Activated T-cell treated with anti-CD3 and anti-CD28 coated beads for 24 hours (primary cell): ENCODE data around the gene SOCS4.
"Not testable (repeated sequence)": the region's sequence is repeated elsewhere in the genome, so short reads cannot be mapped to it uniquely, and the experiment has no call there.

ENCODE experiments used
- DNase-seq: peaks from one replicate; pipeline ENCODE4 v3.0.0-alpha.2; 2020; ENCODE audit warnings: low read depth

Gene SOCS4

GRCh38 chr14:55026793-55027561 lies at the start of gene SOCS4, which contains the start of gene WDHD1:
TSS of gene SOCS4 (plus strand) at chr14:55027236. CDS start at chr14:55043042, 15,806 bp downstream.
TSS of gene WDHD1 (minus strand) at chr14:55027099. CDS start at chr14:55026787, 312 bp downstream.
- DNase-seq: peak; percentile 98

DNA sequence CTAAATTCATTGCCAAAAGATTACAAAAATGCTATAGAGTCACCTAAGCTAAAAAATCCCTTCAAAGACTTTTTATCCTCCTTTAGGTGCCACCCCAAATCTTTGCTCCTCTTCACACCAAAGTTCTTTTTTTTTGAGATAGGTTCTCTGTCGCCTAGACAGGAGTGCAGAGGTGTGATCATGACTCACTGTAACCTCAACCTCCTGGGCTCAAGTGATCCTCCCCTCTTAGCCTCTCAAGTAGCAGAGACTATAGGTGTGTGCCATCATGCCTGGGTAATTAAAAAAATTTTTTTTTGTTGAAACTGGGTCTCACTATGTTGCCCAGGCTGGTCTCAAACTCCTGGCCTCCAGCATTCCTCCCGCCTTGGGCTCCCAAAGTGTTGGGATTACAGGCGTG lies 48.0 kb upstream of the SOCS4 start:
- DNase-seq: no peak

DNA sequence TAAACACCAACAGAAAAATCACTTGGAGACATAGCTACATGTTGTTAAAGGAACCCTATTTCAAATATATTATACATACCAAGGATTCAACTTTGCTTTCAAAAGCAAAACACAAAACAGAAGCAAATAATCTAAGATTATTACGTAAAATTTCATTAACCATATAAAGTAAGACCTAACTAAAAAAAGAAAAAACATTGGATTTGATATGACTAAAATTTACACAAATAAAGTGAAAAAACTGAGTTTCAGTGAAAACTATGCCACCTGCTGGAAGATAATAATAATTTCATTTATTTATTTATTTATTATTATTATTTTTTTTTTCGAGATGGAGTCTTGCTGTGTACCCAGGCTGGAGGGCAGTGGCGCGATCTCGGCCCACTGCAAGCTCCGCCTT lies 45.3 kb upstream of the SOCS4 start:
- DNase-seq: no peak

- DNase-seq: no peak
These were observed 41.9 kb upstream of the SOCS4 start for GRCh38 chr14:54985156-54985555.

GRCh38 chr14:55000381-55000780 lies 26.7 kb upstream of the SOCS4 start:
- DNase-seq: no peak

GRCh38 chr14:55005071-55005470 lies 22.0 kb upstream of the SOCS4 start:
- DNase-seq: no peak

DNA sequence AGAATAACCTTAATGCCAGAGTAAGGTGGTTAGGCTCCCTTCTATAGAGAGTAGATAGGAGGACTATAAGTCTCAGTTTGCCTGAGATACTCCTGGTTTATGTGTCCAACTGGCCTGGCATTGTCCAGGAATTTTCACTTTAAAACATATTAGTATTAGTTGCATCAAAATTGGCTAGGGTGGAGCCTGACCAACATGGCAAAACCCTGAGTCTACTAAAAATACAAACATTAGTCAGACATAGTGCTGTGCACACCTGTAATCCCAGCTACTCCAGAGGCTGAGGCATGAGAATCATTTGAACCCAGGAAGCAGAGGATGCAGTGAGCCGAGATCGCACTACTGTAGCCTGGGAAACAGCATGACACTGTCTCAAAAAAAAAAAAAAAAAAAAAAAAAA lies 12.0 kb upstream of the SOCS4 start:
- no peak for DNase-seq

- DNase-seq: no peak
These were observed 7.0 kb upstream of the SOCS4 start for GRCh38 chr14:55019968-55020554.

DNA sequence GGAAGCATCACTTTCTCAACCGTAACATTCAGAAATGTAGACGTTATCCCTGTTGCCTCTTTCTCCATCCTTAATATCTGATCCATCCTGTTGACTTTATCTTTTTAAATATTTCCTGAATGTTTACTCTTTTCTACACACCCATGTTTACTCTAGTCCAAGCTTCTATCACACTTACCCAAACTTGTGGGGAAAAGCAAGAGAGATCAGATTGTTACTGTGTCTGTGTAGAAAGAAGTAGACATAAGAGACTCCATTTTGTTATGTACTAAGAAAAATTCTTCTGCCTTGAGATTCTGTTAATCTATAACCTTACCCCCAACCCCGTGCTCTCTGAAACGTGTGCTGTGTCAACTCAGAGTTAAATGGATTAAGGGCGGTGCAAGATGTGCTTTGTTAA lies 2.7 kb upstream of the SOCS4 start:
- not testable (repeated sequence) for DNase-seq

DNA sequence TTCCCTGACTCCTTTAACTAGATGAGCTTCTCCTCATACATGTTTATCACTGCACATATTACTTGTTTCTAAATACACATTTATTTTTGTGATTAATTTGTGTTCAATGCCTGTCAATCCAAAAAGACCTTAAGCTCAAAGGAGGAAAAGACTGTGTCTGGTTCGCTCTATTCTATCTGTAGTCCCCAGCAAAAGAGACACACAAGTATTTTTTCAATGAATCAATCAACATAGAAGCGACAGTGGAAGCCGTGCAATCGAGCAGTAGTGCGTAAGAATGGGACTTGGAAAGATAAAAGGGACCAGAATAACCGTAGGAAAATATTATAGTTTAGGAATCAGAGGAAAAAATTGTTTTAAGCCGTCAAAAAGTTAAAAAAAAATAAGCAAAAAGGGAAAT lies 1.1 kb upstream of the SOCS4 start:
- DNase-seq: no peak

DNA sequence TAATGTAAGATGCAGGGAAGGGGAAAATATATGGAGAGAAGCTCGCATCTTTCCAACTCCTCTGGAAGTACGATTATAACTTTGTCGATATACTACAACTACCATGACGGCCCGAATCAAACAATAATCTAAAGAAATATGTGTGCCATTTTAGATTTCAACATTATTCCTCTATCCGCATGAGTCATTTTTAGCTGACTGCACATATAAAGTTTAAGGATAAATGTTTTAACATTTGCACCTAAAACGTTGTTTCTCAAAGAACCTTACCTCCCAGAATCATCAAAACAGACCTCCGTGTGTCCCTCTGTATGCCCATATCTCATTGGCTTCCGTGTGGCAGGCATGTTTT lies 619 bp upstream of the SOCS4 start:
- no peak for DNase-seq

DNA sequence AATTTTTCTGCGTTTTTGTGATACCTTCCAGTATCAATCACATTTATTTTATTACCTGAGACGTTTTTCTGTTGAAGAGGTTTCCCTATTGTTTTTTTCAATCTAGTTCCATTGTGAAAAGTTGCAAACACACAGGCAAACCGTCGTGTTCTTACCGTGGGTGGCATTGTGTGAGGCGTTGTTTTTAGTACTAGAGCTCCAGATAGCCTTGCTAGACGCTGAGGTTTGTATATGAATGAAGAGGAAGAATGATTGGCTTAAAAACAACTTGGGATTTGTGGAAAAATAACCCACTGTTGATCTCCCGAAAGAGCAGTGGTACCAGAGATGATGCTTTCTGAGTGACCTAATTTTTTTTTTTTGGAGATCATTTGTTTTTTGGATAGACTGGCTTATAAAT lies 1.0 kb downstream of the SOCS4 start:
- no peak for DNase-seq

DNA sequence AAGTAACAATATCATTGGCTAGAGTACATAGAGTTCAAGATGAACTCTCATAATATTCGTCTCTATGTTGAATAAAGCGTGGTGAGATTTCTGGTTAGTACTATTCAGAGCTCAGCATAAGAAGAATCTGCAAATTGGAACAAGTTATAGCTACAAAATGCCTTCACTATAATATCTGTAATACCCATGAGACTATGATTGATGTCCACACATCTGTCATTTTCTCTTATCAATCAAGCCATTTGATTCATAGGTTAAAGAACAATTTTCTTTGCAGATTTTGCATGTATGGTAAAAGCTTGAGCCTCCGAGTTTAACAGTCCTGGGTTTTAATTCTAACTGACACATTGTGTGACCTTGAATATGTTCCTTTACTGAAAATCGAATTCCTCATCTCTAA lies 1.4 kb downstream of the SOCS4 start:
- no peak for DNase-seq

DNA sequence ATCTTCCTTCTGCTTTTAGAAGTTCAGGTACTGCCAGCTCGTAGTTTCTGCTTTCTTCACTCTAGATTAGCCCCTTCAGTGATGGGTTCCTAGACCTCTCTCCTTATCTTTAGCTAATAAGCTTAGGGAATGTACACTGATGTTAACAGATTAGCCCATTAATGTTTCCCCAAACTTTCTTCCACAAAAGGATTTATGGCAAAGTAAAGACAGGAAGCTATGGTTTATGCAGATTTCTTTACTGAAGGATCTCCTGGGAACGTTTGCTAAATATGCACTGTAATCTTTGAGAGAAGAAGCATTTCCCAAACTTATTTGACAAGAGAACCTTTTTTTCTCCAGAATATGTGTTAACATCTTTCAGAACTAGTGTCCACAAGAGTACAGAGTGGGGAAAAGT lies 4.2 kb downstream of the SOCS4 start:
- no peak for DNase-seq

GRCh38 chr14:55037995-55038394 lies 11.0 kb downstream of the SOCS4 start:
- DNase-seq: not testable (repeated sequence)

GRCh38 chr14:55038708-55039107 lies 11.7 kb downstream of the SOCS4 start:
- DNase-seq: no peak

DNA sequence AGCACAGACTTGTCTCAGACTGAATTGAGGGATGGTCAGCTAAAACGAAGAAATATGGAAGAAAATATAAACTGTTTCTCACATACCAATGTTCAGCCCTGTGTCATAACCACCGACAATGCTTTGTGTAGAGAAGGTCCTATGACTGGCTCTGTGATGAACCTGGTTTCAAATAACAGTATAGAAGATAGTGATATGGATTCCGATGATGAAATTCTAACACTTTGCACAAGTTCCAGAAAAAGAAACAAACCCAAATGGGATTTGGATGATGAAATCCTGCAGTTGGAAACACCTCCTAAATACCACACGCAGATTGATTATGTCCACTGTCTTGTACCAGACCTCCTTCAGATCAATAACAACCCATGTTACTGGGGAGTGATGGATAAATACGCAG lies 16.5 kb downstream of the SOCS4 start:
- no peak for DNase-seq

DNA sequence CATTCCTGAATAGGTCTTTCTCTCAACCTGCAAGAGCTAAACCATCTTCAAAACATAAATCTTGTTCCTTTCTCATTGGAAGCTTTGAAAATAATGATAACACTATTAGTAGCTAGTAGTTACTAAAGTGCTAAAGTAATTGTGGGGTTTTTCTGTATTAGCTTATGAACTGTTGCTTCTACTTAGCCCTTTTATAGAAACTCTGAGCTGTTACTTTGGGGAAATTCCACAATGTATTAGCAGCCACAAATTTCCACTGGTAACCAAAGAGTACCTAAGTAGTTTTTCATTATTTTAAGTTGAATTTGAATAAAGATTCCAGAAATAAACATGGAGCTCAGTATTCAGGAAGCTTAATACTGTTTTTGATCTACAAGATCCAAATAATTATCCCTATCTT lies 18.1 kb downstream of the SOCS4 start:
- DNase-seq: no peak

DNA sequence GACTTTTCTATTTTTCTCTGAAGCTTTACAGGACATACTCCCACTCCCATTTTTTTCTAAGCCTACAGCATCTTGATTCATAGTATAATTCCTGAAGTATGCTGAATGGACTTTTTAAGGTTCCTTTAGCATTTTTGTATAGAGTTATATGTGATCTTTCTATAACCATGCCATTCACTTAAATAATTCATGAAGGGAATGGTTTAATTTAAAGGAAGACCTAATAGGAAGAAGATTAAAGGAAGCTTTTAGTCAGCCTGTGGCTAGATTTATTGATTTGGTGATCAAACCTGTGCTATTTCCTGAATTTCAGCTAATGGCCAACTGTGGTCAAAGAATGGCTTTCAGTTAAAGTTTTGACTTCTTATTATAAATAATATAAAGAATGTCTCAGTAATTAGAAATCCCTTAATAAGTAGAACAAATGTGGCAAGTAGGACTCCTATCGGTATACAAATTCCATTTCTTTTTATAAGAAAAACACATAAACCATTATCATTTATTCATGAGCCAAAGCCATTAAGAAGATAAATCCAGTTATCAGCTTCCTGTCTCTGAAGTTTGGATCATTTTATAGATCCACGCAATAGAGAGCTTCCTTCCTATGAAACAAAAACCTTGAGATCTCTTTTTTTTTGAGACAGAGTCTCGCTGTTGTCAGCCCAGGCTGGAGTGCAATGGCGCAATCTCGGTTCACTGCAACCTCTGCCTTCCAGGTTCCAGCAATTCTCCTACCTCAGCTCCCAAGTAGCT lies 20.4 kb downstream of the SOCS4 start:
- DNase-seq: no peak

GRCh38 chr14:55048900-55049436 lies 21.9 kb downstream of the SOCS4 start:
- no peak for DNase-seq

DNA sequence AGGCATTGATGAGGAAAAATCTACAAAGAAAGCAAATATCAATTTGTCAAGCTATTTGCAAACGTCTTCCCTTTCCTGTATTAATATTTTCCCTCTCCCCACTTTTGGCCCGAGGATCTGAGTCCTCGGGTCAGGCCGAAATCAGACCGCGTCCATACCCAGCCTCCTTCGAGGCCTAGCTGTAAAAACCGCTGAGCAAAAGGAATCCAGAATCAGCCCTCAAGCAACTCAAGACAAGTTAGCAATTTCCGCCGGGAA lies 24.1 kb downstream of the SOCS4 start:
- DNase-seq: no peak

DNA sequence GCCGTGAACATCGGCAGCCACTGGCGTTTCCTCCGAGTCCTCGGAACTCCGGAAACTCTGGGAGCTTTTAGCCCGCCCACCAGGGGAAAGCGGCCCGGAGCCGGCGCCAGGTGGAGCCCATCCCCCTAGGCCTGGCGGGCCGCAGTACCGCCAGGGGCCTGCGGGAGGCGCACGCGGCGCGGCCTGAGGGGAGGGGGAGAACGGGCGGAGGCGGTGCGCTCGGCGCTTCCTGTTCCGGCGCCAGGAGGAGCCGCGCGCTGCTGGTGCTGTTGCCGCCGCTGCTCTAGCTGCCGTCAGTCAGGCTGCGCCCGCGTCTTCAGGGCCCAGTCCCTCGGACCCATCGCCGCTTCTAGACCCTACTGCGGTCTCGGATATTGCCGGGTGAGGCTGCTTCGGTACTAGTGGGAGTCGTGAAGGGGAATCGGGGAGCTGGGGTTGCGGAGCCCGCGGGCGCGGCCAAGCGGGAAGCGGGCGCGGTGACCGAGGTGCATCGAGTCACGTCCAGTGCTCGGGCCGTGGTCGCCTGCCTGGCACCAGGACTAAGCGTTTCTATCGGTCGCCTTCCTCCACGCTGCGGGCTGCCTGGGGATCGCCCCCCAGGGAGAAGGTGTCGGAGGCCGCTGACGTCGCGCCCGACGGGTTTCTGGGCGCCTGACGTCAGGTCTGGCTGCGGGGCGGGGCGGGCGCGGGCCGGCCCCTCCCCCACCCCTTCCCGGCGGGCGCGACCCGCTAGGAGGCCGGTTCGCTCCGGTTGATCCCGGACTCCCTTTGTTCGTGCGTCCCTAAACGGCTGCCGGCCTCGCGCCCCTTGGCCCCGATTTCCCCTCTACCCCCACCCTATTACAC lies 24.6 kb downstream of the SOCS4 start, which contains the start of gene MAPK1IP1L:
Gene MAPK1IP1L (plus strand): TSS at position 225 of the 846 bp plus-strand sequence. CDS start 10,037 bp downstream, outside the sequence.
- peak; percentile 86 for DNase-seq
